Breast epithelium (tissue), 4 donors: ENCODE data around the gene NR6A1. TPM values are rescaled to one million over a fixed set of nuclear protein-coding genes. Genes with fewer than 3 reads are reported as not detected.
A peak's percentile ranks its signal among the peaks of the same experiment; 100 is the strongest.

Experiments
- DNase-seq, 2 donors: peaks; one replicate each; pipeline ENCODE4 v3.0.0-alpha.2; 2019; ENCODE audit warnings: low spot score in 2 of 2
- H3K27ac ChIP-seq, 2 donors: fragments of 200-600 bp; sonication (generic) in 1 of 2; one replicate each; pipeline ENCODE4 v1.5.1; 2016 to 2019; ENCODE audit warnings: mild to moderate bottlenecking in 1 of 2
- H3K27me3 ChIP-seq, 2 donors: fragments of 200-600 bp; sonication (generic) in 1 of 2; one replicate each; pipeline versions ENCODE4 v1.5.1 to v1.6.0; 2017 to 2019; ENCODE audit warnings: control low read depth in 1 of 2, mild to moderate bottlenecking in 1 of 2
- H3K36me3 ChIP-seq: fragments of 200-600 bp; one replicate; pipeline ENCODE4 v1.5.1; 2019
- H3K4me1 ChIP-seq, 2 donors: fragments of 200-600 bp; sonication (generic); one replicate each; pipeline ENCODE4 v1.5.1; 2016 to 2019; ENCODE audit warnings: control low read depth in 1 of 2
- H3K4me3 ChIP-seq, 3 donors: fragments of 200-600 bp; sonication (generic); 1 replicate in 2 of 3; 2 replicates in 1 of 3; pipeline ENCODE4 v1.5.1; 2016 to 2019; ENCODE audit warnings: mild to moderate bottlenecking in 3 of 3, moderate library complexity in 2 of 3
- H3K9me3 ChIP-seq, 2 donors: fragments of 200-600 bp; sonication (generic) in 1 of 2; one replicate each; pipeline ENCODE4 v1.5.1; 2016 to 2019; ENCODE audit warnings: control low read depth in 1 of 2
- CTCF ChIP-seq, 3 donors: fragments of 450-650 bp; IDR thresholded peaks; one replicate each; pipeline ENCODE4 v1.5.1; 2016 to 2017; ENCODE audit warnings: antibody characterized with exemption in 3 of 3, mild to moderate bottlenecking in 3 of 3, moderate library complexity in 3 of 3
- POLR2A ChIP-seq: fragments of 450-650 bp; IDR thresholded peaks from one replicate; pipeline ENCODE4 v1.6.1; 2016; ENCODE audit warnings: antibody characterized with exemption, mild to moderate bottlenecking, moderate library complexity
- POLR2AphosphoS5 ChIP-seq, 3 donors: sonication (generic); formaldehyde crosslinking; IDR thresholded peaks; one replicate each; pipeline ENCODE4 v1.6.1; 2017; ENCODE audit warnings: antibody characterized with exemption in 3 of 3
- intact Hi-C: fragments of 100-400 bp; cut with DNase I; formaldehyde crosslinking; loops from one replicate; pipeline ENCODE4 v1.15.1; 2023; ENCODE audit warnings: low total_unique reads
- total RNA-seq, 3 donors: library from RNA; depleted of rRNA; stranded (reverse); fragments of >200 nt; gene quantifications; one replicate each; pipeline ENCODE4 v1.1.0, GENCODE V29; 2016

NR6A1 gene
- total RNA-seq, 3 donors from 2014 or later = 1.3 to 5.3 (median 3.9) TPM

GRCh38 chr9:124503713-124504529 lies 267.2 kb downstream of the NR6A1 start:
- no peak overlapping the region for H3K27ac ChIP-seq
- no peaks in the 10 kb centered on the region for H3K9me3 ChIP-seq
- intact Hi-C loops = loop anchor here (5.0 to 10.0 kb wide), 2 partner anchors 889 to 1348 kb away; no protein-coding TSS in a partner anchor
- peak overlapping the region in 2 of 3 donors; percentile 33 to 56 for H3K4me3 ChIP-seq
- no peak for TF ChIP-seq POLR2A
- TF ChIP-seq CTCF (IDR thresholded peaks at IDR 0.05) = no peak
- no peak for TF ChIP-seq POLR2AphosphoS5 (IDR thresholded peaks at IDR 0.05)
- H3K36me3 ChIP-seq = no peaks in the 10 kb centered on the region
- H3K4me1 ChIP-seq = peaks cover 0 to 5% of the 10 kb centered on the region in 2 donors
- no peak for DNase-seq
- H3K27me3 ChIP-seq = peaks cover 6 to 52% of the 10 kb centered on the region in 2 donors

GRCh38 chr9:124502711-124503702 lies 268.1 kb downstream of the NR6A1 start:
- H3K27ac ChIP-seq = no peak overlapping the region
- peak overlapping the region in 1 of 3 donors; percentile 56 for H3K4me3 ChIP-seq
- peaks cover 0 to 5% of the 10 kb centered on the region in 2 donors for H3K4me1 ChIP-seq
- peaks cover 6 to 52% of the 10 kb centered on the region in 2 donors for H3K27me3 ChIP-seq
- H3K36me3 ChIP-seq = no peaks in the 10 kb centered on the region
- no peak for TF ChIP-seq POLR2A
- TF ChIP-seq CTCF (IDR thresholded peaks at IDR 0.05) = no peak
- TF ChIP-seq POLR2AphosphoS5 (IDR thresholded peaks at IDR 0.05) = no peak
- DNase-seq = no peak
- intact Hi-C loops = loop anchor here (5.0 to 10.0 kb wide), 2 partner anchors 888 to 1349 kb away; no protein-coding TSS in a partner anchor
- H3K9me3 ChIP-seq = no peaks in the 10 kb centered on the region

GRCh38 chr9:124501771-124502320 lies 269.3 kb downstream of the NR6A1 start:
- no peak overlapping the region for H3K4me3 ChIP-seq
- H3K4me1 ChIP-seq = peaks cover 0 to 5% of the 10 kb centered on the region in 2 donors
- no peak for DNase-seq
- TF ChIP-seq POLR2A (no peak), CTCF (IDR thresholded peaks at IDR 0.05) (no peak), POLR2AphosphoS5 (IDR thresholded peaks at IDR 0.05) (no peak)
- intact Hi-C loops = loop anchor here (5.0 to 10.0 kb wide), 2 partner anchors 887 to 1350 kb away; no protein-coding TSS in a partner anchor
- H3K36me3 ChIP-seq = no peaks in the 10 kb centered on the region
- H3K27me3 ChIP-seq = peaks cover 6 to 52% of the 10 kb centered on the region in 2 donors
- no peaks in the 10 kb centered on the region for H3K9me3 ChIP-seq
- H3K27ac ChIP-seq = no peak overlapping the region

GRCh38 chr9:124500796-124501611 lies 270.1 kb downstream of the NR6A1 start:
- no peaks in the 10 kb centered on the region for H3K36me3 ChIP-seq
- no peak overlapping the region for H3K4me3 ChIP-seq
- peaks cover 6 to 52% of the 10 kb centered on the region in 2 donors for H3K27me3 ChIP-seq
- TF ChIP-seq CTCF (IDR thresholded peaks at IDR 0.05) (no peak), POLR2A (no peak), POLR2AphosphoS5 (IDR thresholded peaks at IDR 0.05) (no peak)
- H3K9me3 ChIP-seq = no peaks in the 10 kb centered on the region
- H3K27ac ChIP-seq = no peak overlapping the region
- no peak for DNase-seq
- intact Hi-C loops = loop anchor here (5.0 to 10.0 kb wide), 2 partner anchors 886 to 1351 kb away; no protein-coding TSS in a partner anchor
- H3K4me1 ChIP-seq = peaks cover 0 to 5% of the 10 kb centered on the region in 2 donors
